ENCODE data around the gene SH3GL1.
A peak's percentile ranks its signal among the peaks of the same experiment; 100 is the strongest.

Gene SH3GL1

DNA sequence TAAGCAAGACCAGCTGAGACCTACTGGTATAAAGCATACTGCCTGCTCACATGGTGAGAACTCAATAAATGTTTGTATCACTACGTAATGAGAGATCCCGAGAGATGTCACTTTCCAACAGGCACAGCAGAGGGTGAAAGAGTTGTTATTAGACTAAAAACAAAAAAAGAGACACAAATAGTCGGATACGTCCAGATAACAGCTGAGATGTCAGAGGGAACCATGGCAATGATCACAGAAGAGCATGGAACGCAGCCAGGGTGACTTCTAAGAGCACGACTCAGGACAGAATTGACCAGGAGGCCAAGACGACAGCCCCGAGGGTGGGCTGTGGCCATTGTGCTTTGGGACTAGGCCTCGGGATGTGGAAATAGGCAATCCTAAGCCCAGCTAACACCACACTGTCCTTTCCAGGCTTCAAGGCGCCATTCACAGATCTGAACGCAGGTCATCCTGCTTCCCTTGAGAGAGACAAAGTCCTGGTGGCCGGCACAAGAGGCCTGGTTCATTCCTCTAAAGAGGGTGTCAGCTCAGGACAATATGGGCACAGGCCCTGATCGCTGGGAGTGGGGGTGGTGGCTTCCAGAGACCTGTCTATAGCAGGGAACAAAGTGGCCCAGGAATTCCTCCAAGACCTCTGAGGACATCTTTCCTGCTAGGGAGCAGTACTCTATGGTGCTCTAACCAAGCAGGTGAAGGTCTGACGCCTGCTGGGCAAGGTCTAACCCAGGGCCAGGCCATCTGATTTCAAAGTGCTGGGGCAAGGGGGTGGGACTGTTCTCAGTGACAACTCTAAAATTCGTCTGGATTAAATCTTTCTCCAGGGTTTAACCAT is 3.2 kb downstream of the SH3GL1 start:
- peak overlapping the region in 1 of 2 donors; percentile 58 for H3K9ac ChIP-seq (ENCODE audit: low read length in 2 of 2)
- H3K27me3 ChIP-seq (ENCODE audit: control insufficient read depth in 1 of 2, insufficient read depth in 2 of 2, low read length in 2 of 2) = no peaks in the 10 kb centered on the region
- no peaks in the 10 kb centered on the region for H3K9me3 ChIP-seq (ENCODE audit: control insufficient read depth in 2 of 2, low read length in 2 of 2)
- no peak overlapping the region for H3K27ac ChIP-seq (ENCODE audit: low read length)
- H3K36me3 ChIP-seq (ENCODE audit: control insufficient read depth in 2 of 2, insufficient read depth in 2 of 2, low read length in 2 of 2) = peaks cover 5 to 10% of the 10 kb centered on the region in 2 donors
- H3K4me3 ChIP-seq (ENCODE audit: low read length in 2 of 2) = no peak overlapping the region
- peaks cover 45% of the 10 kb centered on the region for H3K4me1 ChIP-seq (ENCODE audit: control insufficient read depth, insufficient read depth, low read length)

GRCh38 chr19:4393947-4394590 is 6.3 kb downstream of the SH3GL1 start:
- Histone ChIP-seq H3K36me3 (ENCODE audit: control insufficient read depth in 2 of 2, insufficient read depth in 2 of 2, low read length in 2 of 2) (peaks cover 5 to 10% of the 10 kb centered on the region in 2 donors), H3K4me1 (ENCODE audit: control insufficient read depth, insufficient read depth, low read length) (peaks cover 57% of the 10 kb centered on the region), H3K27ac (ENCODE audit: low read length) (no peak overlapping the region), H3K9ac (ENCODE audit: low read length in 2 of 2) (peak overlapping the region in 1 of 2 donors; percentile 36), H3K9me3 (ENCODE audit: control insufficient read depth in 2 of 2, low read length in 2 of 2) (no peaks in the 10 kb centered on the region), H3K27me3 (ENCODE audit: control insufficient read depth in 1 of 2, insufficient read depth in 2 of 2, low read length in 2 of 2) (no peaks in the 10 kb centered on the region), H3K4me3 (ENCODE audit: low read length in 2 of 2) (no peak overlapping the region)

- Histone ChIP-seq H3K9me3 (ENCODE audit: control insufficient read depth in 2 of 2, low read length in 2 of 2) (no peaks in the 10 kb centered on the region), H3K27ac (ENCODE audit: low read length) (peak overlapping the region; percentile 66), H3K4me1 (ENCODE audit: control insufficient read depth, insufficient read depth, low read length) (peaks cover 53% of the 10 kb centered on the region), H3K27me3 (ENCODE audit: control insufficient read depth in 1 of 2, insufficient read depth in 2 of 2, low read length in 2 of 2) (no peaks in the 10 kb centered on the region), H3K36me3 (ENCODE audit: control insufficient read depth in 2 of 2, insufficient read depth in 2 of 2, low read length in 2 of 2) (peaks cover 5 to 8% of the 10 kb centered on the region in 2 donors), H3K4me3 (ENCODE audit: low read length in 2 of 2) (no peak overlapping the region), H3K9ac (ENCODE audit: low read length in 2 of 2) (no peak overlapping the region)
These were observed 8.5 kb downstream of the SH3GL1 start for GRCh38 chr19:4391701-4392483.

GRCh38 chr19:4391306-4391693 is 9.0 kb downstream of the SH3GL1 start:
- peaks cover 49% of the 10 kb centered on the region for H3K4me1 ChIP-seq (ENCODE audit: control insufficient read depth, insufficient read depth, low read length)
- H3K27me3 ChIP-seq (ENCODE audit: control insufficient read depth in 1 of 2, insufficient read depth in 2 of 2, low read length in 2 of 2) = no peaks in the 10 kb centered on the region
- no peaks in the 10 kb centered on the region for H3K9me3 ChIP-seq (ENCODE audit: control insufficient read depth in 2 of 2, low read length in 2 of 2)
- H3K27ac ChIP-seq (ENCODE audit: low read length) = peak overlapping the region; percentile 66
- H3K4me3 ChIP-seq (ENCODE audit: low read length in 2 of 2) = peak overlapping the region in 1 of 2 donors; percentile 55
- peaks cover 5 to 8% of the 10 kb centered on the region in 2 donors for H3K36me3 ChIP-seq (ENCODE audit: control insufficient read depth in 2 of 2, insufficient read depth in 2 of 2, low read length in 2 of 2)
- peak overlapping the region in 1 of 2 donors; percentile 3 for H3K9ac ChIP-seq (ENCODE audit: low read length in 2 of 2)

DNA sequence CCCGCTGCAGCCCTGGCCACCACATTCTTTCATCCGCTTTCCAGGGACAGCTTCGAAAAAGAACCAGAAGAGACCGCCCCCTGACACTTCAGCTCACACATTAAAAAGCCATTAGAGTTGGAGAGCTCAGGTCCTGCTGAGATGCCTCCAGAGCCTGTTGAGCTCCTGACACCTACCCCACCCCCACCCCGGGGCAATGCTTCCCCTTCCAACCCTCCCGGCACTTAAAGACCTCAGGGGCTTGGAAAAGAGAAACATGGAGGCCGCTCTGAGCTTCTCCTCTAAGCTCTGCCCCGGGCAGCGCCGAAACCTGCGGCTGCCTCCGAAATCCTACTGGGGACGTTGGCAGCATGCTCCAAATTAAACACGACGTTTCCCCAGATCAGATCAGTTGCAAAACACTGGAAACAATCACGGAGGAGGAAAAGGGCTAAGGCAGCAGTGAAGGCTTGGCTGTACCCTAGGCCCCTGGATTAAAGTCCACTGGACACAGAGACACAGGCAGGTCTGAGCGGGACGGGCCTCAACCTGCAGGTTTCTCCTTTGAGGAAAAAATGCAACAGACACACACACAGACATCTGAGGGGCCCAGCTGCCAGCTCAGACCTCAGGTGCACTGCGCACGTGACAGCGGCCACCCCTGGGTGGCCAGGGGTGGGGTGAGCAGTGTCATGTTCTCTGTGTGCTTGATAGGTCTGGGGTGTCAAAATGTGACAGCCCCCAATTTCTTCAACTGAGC is 9.6 kb downstream of the SH3GL1 start:
- peak overlapping the region; percentile 66 for H3K27ac ChIP-seq (ENCODE audit: low read length)
- H3K9ac ChIP-seq (ENCODE audit: low read length in 2 of 2) = peak overlapping the region; percentile 45 to 58
- H3K36me3 ChIP-seq (ENCODE audit: control insufficient read depth in 2 of 2, insufficient read depth in 2 of 2, low read length in 2 of 2) = peaks cover 5 to 8% of the 10 kb centered on the region in 2 donors
- H3K4me3 ChIP-seq (ENCODE audit: low read length in 2 of 2) = peak overlapping the region; percentile 14 to 55
- peaks cover 49% of the 10 kb centered on the region for H3K4me1 ChIP-seq (ENCODE audit: control insufficient read depth, insufficient read depth, low read length)
- H3K9me3 ChIP-seq (ENCODE audit: control insufficient read depth in 2 of 2, low read length in 2 of 2) = no peaks in the 10 kb centered on the region
- H3K27me3 ChIP-seq (ENCODE audit: control insufficient read depth in 1 of 2, insufficient read depth in 2 of 2, low read length in 2 of 2) = no peaks in the 10 kb centered on the region

- peak overlapping the region; percentile 45 to 58 for H3K9ac ChIP-seq (ENCODE audit: low read length in 2 of 2)
These were observed 10.3 kb downstream of the SH3GL1 start for GRCh38 chr19:4390017-4390566.

DNA sequence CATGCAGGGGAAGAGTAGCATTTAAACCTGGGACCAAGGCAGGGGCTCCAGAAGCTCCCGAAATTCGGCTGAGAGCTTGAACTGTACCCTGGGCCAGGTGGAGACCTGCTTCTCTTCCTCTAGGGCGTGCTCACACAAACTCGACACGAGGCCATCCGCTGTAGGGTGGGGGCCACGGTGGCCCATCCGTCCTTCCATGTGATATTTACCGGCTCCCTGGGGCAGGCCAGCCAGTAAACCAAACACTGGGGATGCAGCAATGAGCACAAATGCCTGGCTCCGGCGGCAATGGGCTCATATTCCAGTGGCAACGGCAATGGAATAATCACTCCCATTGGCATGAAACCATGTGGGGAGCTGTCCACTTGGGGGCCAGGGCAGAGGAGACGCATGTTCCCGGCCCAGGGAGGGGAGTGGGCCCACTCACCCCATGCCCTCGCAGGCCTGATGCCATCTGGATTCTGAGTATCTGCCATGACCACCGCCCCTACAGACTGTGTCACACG is 10.8 kb downstream of the SH3GL1 start:
- Histone ChIP-seq H3K36me3 (ENCODE audit: control insufficient read depth in 2 of 2, insufficient read depth in 2 of 2, low read length in 2 of 2) (peaks cover 2 to 4% of the 10 kb centered on the region in 2 donors), H3K27me3 (ENCODE audit: control insufficient read depth in 1 of 2, insufficient read depth in 2 of 2, low read length in 2 of 2) (no peaks in the 10 kb centered on the region), H3K9ac (ENCODE audit: low read length in 2 of 2) (peak overlapping the region; percentile 45 to 58), H3K27ac (ENCODE audit: low read length) (peak overlapping the region; percentile 66), H3K9me3 (ENCODE audit: control insufficient read depth in 2 of 2, low read length in 2 of 2) (no peaks in the 10 kb centered on the region), H3K4me1 (ENCODE audit: control insufficient read depth, insufficient read depth, low read length) (peaks cover 48% of the 10 kb centered on the region), H3K4me3 (ENCODE audit: low read length in 2 of 2) (peak overlapping the region in 1 of 2 donors; percentile 55)

More at GRCh38 chr19:4390017-4390566, 10.3 kb downstream of the SH3GL1 start:
- peaks cover 50% of the 10 kb centered on the region for H3K4me1 ChIP-seq (ENCODE audit: control insufficient read depth, insufficient read depth, low read length)
- peak overlapping the region; percentile 66 for H3K27ac ChIP-seq (ENCODE audit: low read length)
- peaks cover 2 to 8% of the 10 kb centered on the region in 2 donors for H3K36me3 ChIP-seq (ENCODE audit: control insufficient read depth in 2 of 2, insufficient read depth in 2 of 2, low read length in 2 of 2)
- H3K4me3 ChIP-seq (ENCODE audit: low read length in 2 of 2) = peak overlapping the region in 1 of 2 donors; percentile 55
- no peaks in the 10 kb centered on the region for H3K27me3 ChIP-seq (ENCODE audit: control insufficient read depth in 1 of 2, insufficient read depth in 2 of 2, low read length in 2 of 2)
- no peaks in the 10 kb centered on the region for H3K9me3 ChIP-seq (ENCODE audit: control insufficient read depth in 2 of 2, low read length in 2 of 2)

DNA sequence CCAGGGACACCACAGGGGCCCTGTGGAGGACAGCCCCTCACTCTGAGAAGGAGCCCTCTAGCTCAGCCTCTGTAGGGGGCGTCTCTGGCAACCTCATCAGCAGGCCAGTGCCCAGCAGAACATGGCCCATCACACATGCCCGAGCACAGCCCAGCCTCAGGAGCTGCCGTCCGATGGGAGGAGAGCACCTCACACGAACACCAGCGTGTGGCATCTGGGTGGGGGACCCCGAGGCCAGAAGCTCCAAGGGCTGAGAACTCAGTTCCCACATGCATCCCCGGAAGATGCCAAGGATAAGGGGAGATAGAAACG is 11.3 kb downstream of the SH3GL1 start:
- H3K4me1 ChIP-seq (ENCODE audit: control insufficient read depth, insufficient read depth, low read length) = peaks cover 42% of the 10 kb centered on the region
- H3K36me3 ChIP-seq (ENCODE audit: control insufficient read depth in 2 of 2, insufficient read depth in 2 of 2, low read length in 2 of 2) = peaks cover 6% of the 10 kb centered on the region in 2 donors
- H3K9me3 ChIP-seq (ENCODE audit: control insufficient read depth in 2 of 2, low read length in 2 of 2) = no peaks in the 10 kb centered on the region
- H3K27me3 ChIP-seq (ENCODE audit: control insufficient read depth in 1 of 2, insufficient read depth in 2 of 2, low read length in 2 of 2) = no peaks in the 10 kb centered on the region
- H3K4me3 ChIP-seq (ENCODE audit: low read length in 2 of 2) = no peak overlapping the region
- no peak overlapping the region for H3K9ac ChIP-seq (ENCODE audit: low read length in 2 of 2)
- no peak overlapping the region for H3K27ac ChIP-seq (ENCODE audit: low read length)

DNA sequence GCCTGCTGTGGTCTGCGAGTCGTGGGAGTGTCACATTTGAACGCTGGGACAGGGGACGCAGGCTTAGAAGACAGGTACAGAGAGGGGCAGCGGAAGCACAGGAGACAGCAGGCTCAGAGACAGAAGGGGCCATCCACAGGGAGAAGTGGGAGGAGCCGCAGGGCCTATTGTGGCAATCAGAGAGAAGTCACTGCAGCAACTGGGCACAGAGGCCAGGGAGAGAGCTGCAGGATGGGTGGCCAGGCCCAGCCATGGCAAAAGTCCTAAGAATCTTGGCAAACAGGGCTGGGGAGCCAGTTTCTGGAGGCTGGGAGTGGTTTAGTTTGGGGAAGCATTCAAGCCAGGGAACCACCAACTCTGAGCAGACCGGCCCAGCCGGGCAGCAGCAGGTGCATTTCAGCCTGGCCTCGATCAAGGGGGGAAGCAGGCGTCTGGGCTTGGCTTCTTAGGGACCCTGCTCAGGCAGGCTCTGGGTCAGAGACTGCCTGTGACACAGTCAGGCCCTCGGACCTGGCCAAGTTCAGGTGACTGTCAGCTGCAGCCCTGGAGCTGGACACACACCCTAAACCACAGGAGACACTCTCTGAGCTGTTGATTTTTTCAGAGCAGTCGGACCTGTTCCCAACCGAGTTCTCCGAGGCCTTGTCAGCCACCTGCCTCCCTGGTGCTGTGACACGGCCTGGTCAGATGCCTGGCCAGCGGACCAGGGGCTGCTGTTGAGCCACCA is 11.8 kb downstream of the SH3GL1 start:
- peaks cover 40% of the 10 kb centered on the region for H3K4me1 ChIP-seq (ENCODE audit: control insufficient read depth, insufficient read depth, low read length)
- H3K36me3 ChIP-seq (ENCODE audit: control insufficient read depth in 2 of 2, insufficient read depth in 2 of 2, low read length in 2 of 2) = peaks cover 6 to 8% of the 10 kb centered on the region in 2 donors
- H3K9me3 ChIP-seq (ENCODE audit: control insufficient read depth in 2 of 2, low read length in 2 of 2) = no peaks in the 10 kb centered on the region
- H3K9ac ChIP-seq (ENCODE audit: low read length in 2 of 2) = peak overlapping the region in 1 of 2 donors; percentile 42
- no peaks in the 10 kb centered on the region for H3K27me3 ChIP-seq (ENCODE audit: control insufficient read depth in 1 of 2, insufficient read depth in 2 of 2, low read length in 2 of 2)
- no peak overlapping the region for H3K27ac ChIP-seq (ENCODE audit: low read length)
- no peak overlapping the region for H3K4me3 ChIP-seq (ENCODE audit: low read length in 2 of 2)
